Endothelial cell of umbilical vein (primary cell): ENCODE measurements around the gene GSKIP. TPM values are rescaled to one million over a fixed set of nuclear protein-coding genes. Genes with fewer than 3 reads are reported as not detected.

ENCODE experiments used
- BruUV-seq: library from RNA; stranded (reverse); fragments of 400-500 nt; replicated peaks from 2 replicates; lab custom pipeline; 2021; lab: Mats Ljungman, UMichigan
- CTCF ChIA-PET: fragments of 300-600, 350-600 bp; sonication (Branson Sonifier 250); formaldehyde crosslinking; loops from one replicate; lab custom pipeline; 2021; ENCODE audit warnings: antibody characterized with exemption, inconsistent platforms; lab: Charles Lee
- POLR2A ChIA-PET: fragments of 300-600, 350-600 bp; sonication (Branson Sonifier 250); formaldehyde crosslinking; loops from one replicate; lab custom pipeline; 2021; ENCODE audit warnings: antibody characterized with exemption, inconsistent platforms; lab: Charles Lee
- DNase-seq: peaks from one replicate; pipeline ENCODE4 v3.0.0-alpha.2; 2011; ENCODE audit warnings: low read depth, low spot score
- FAIRE-seq: peaks from 2 replicates; lab custom pipeline; 2011; peaks lifted over from hg19 to GRCh38; lab: Jason Lieb, UNC
- H2AFZ ChIP-seq: 2 replicates; pipeline ENCODE4 v1.6.0; 2012; ENCODE audit warnings: low read depth, low read length, control low read depth, inconsistent platforms
- H3K27ac ChIP-seq: 2 replicates; pipeline ENCODE4 v1.5.1; 2011; ENCODE audit warnings: low read depth, mild to moderate bottlenecking, control low read depth, low read length, moderate library complexity; ENCODE audit not compliant: insufficient read depth
- H3K27me3 ChIP-seq, 2 experiments: 2 replicates each; pipeline versions ENCODE4 v1.6.0 to v1.6.1; 2011; ENCODE audit warnings: low read length in 2 of 2, mixed read lengths in 1 of 2; ENCODE audit not compliant: control insufficient read depth in 2 of 2, insufficient read depth in 2 of 2
- H3K36me3 ChIP-seq, 2 experiments: 2 replicates in 1 of 2; 3 replicates in 1 of 2; pipeline ENCODE4 v1.5.1; 2011; ENCODE audit warnings: low read length in 2 of 2, mild to moderate bottlenecking in 1 of 2, moderate library complexity in 1 of 2; ENCODE audit not compliant: control insufficient read depth in 2 of 2, insufficient read depth in 2 of 2; ENCODE audit errors: extremely low read depth in 1 of 2
- H3K4me1 ChIP-seq: 3 replicates; pipeline ENCODE4 v1.5.1; 2011; ENCODE audit warnings: mild to moderate bottlenecking, low read length; ENCODE audit not compliant: control insufficient read depth, insufficient read depth; ENCODE audit errors: extremely low read depth
- H3K4me2 ChIP-seq: 2 replicates; pipeline ENCODE4 v1.6.1; 2011; ENCODE audit warnings: low read length, control low read depth, mixed read lengths; ENCODE audit not compliant: insufficient read depth
- H3K4me3 ChIP-seq, 3 experiments: fragments of 200-600 bp in 1 of 3; sonication (generic), shearing (Covaris generic) in 1 of 3; replicated peaks in 1 of 3; 2 replicates each; pipeline ENCODE4 v1.5.1; 2011 to 2016; ENCODE audit warnings: control low read depth in 3 of 3, low read length in 3 of 3, mild to moderate bottlenecking in 2 of 3, inconsistent platforms in 1 of 3, low read depth in 1 of 3, moderate library complexity in 1 of 3; ENCODE audit not compliant: insufficient read depth in 1 of 3
- H3K79me2 ChIP-seq: 2 replicates; pipeline ENCODE4 v1.6.0; 2012; ENCODE audit warnings: low read length, inconsistent platforms; ENCODE audit not compliant: control insufficient read depth, insufficient read depth
- H3K9ac ChIP-seq: replicated peaks from 2 replicates; pipeline ENCODE3; 2011; ENCODE audit warnings: low read length, control low read depth; ENCODE audit not compliant: insufficient read depth; ENCODE audit errors: extremely low read depth
- H3K9me1 ChIP-seq: replicated peaks from 3 replicates; pipeline ENCODE4 v1.6.0; 2011; ENCODE audit warnings: mild to moderate bottlenecking, low read length; ENCODE audit not compliant: control insufficient read depth, insufficient read depth; ENCODE audit errors: extremely low read depth
- H3K9me3 ChIP-seq: replicated peaks from 2 replicates; pipeline ENCODE4 v1.5.1; 2012; ENCODE audit warnings: low read length, inconsistent platforms; ENCODE audit not compliant: control insufficient read depth, insufficient read depth
- H4K20me1 ChIP-seq: replicated peaks from 2 replicates; pipeline ENCODE3; 2011; ENCODE audit warnings: mild to moderate bottlenecking, low read length; ENCODE audit not compliant: control insufficient read depth, insufficient read depth; ENCODE audit errors: extremely low read depth
- CTCF ChIP-seq, 2 donors: IDR thresholded peaks; 1 replicate in 1 of 2; 2 replicates in 1 of 2; pipeline ENCODE4 v1.5.1; 2011; ENCODE audit warnings: low read length in 2 of 2, mild to moderate bottlenecking in 2 of 2, moderate library complexity in 2 of 2, control low read depth in 1 of 2, inconsistent platforms in 1 of 2, low read depth in 1 of 2; ENCODE audit not compliant: insufficient read depth in 1 of 2; ENCODE audit errors: extremely low read depth in 1 of 2
- EZH2 ChIP-seq: IDR thresholded peaks from 2 replicates; pipeline ENCODE4 v1.6.1; 2012; ENCODE audit warnings: borderline replicate concordance, low read depth, mild to moderate bottlenecking, moderate library complexity, low read length, inconsistent platforms; ENCODE audit not compliant: severe bottlenecking
- FOS ChIP-seq: IDR thresholded peaks from 2 replicates; pipeline ENCODE4 v1.6.1; 2011; ENCODE audit warnings: mild to moderate bottlenecking, low read length, moderate library complexity, borderline replicate concordance; ENCODE audit not compliant: insufficient read depth
- GATA2 ChIP-seq: IDR thresholded peaks from 2 replicates; pipeline ENCODE4 v1.7.0; 2011; ENCODE audit warnings: low read depth, mild to moderate bottlenecking, moderate library complexity, mixed read lengths, low read length; ENCODE audit not compliant: insufficient read length, insufficient read depth
- JUN ChIP-seq: IDR thresholded peaks from 2 replicates; pipeline ENCODE4 v1.6.1; 2011; ENCODE audit warnings: borderline replicate concordance, low read depth; ENCODE audit not compliant: insufficient read length, insufficient read depth
- MAX ChIP-seq: IDR thresholded peaks from 2 replicates; pipeline ENCODE4 v1.6.1; 2011; ENCODE audit not compliant: insufficient read depth, insufficient read length
- MYC ChIP-seq: IDR thresholded peaks from one replicate; pipeline ENCODE4 v1.6.1; 2011; ENCODE audit warnings: mild to moderate bottlenecking, low read depth, low read length
- POLR2A ChIP-seq: IDR thresholded peaks from 2 replicates; pipeline ENCODE4 v1.6.1; 2012; ENCODE audit warnings: low read depth, mild to moderate bottlenecking, control low read depth, low read length
- POLR2AphosphoS5 ChIP-seq: IDR thresholded peaks from 2 replicates; pipeline ENCODE4 v1.6.1; 2012; ENCODE audit warnings: low read depth, mild to moderate bottlenecking, control low read depth, low read length, moderate library complexity; ENCODE audit not compliant: insufficient read depth
- dilution Hi-C: fragments of 300-500 bp; cut with MboI; formaldehyde crosslinking; loops from one replicate; pipeline ENCODE4 v1.15.0; 2019; ENCODE audit warnings: low sequenced_read_pairs; ENCODE audit not compliant: extremely low pct_ligation_motif_present
- intact Hi-C: fragments of 100-400 bp; cut with micrococcal nuclease; formaldehyde crosslinking; loops from one replicate; pipeline ENCODE4 v1.10.0; 2022
- polyA plus RNA-seq, 4 experiments: library from polyadenylated mRNA; depleted of rRNA in 3 of 4; stranded (reverse) in 3 of 4; unstranded in 1 of 4; fragments of >200 nt; gene quantifications; 2 replicates each; pipeline versions ENCODE4 v1.2.1 to v1.2.3, GENCODE V29; 2011 to 2012; ENCODE audit warnings: missing spikeins in 1 of 4
- total RNA-seq: library from RNA; stranded (reverse); gene quantifications from 2 replicates; pipeline ENCODE4 v1.2.3, GENCODE V29; 2021

Gene GSKIP
- total and polyA plus RNA-seq, 2 donors (not counting 3 experiments of a cell fraction or from before 2014, with no cell fraction given), result 9.2 to 15.9 TPM

DNA sequence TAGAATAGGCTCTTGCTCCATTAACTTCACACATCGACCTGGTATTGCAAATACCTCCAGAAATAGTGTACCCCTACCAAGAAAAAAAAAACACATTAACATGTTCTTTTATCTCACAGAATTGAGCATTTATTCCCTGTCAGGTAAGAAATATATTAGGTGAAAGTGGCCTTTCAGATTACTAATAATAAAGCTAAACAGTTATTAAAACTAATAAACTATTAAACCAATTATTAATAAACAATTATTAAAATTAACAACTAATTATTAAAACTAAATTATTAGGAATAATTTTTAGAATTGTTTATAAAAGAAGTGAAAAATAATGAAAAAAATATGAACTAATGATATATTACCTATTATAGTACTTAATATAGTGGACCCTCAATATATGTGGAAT is 21.4 kb downstream of the GSKIP start:
- DNase-seq, result no peak
- Histone ChIP-seq H3K9ac (no peak overlapping the region), H3K27me3 (no peaks in the 10 kb centered on the region), H3K36me3 (peaks cover 1 to 11% of the 10 kb centered on the region in 2 experiments), H3K4me2 (no peak overlapping the region), H3K4me1 (no peaks in the 10 kb centered on the region), H3K27ac (no peak overlapping the region), H3K9me1 (no peaks in the 10 kb centered on the region), H4K20me1 (no peaks in the 10 kb centered on the region), H3K4me3 (no peak overlapping the region), H2AFZ (no peak overlapping the region), H3K9me3 (no peaks in the 10 kb centered on the region), H3K79me2 (no peaks in the 10 kb centered on the region)
- FAIRE-seq, result no peak
- CTCF ChIA-PET, result no interaction called here
- dilution Hi-C loops (no loop called here), intact Hi-C loops (no loop called here)
- no TSS peak for BruUV-seq
- POLR2A ChIA-PET, result no interaction called here
- no peak for TF ChIP-seq GATA2
- TF ChIP-seq CTCF (IDR thresholded peaks at IDR 0.05; ENCODE audit: extremely low read depth in 1 of 2, insufficient read depth in 1 of 2, low read depth in 1 of 2, low read length in 2 of 2), result no peak
- TF ChIP-seq EZH2, result no peak
- TF ChIP-seq JUN, result no peak
- no peak for TF ChIP-seq POLR2AphosphoS5
- TF ChIP-seq POLR2A, result no peak
- no peak for TF ChIP-seq FOS
- TF ChIP-seq MYC, result no peak
- no peak for TF ChIP-seq MAX
